Mammary epithelial cell (primary cell): ENCODE data around the gene ISCU.

ENCODE experiments used
- CTCF ChIP-seq, 2 donors: IDR thresholded peaks in 1 of 2; conservative IDR thresholded peaks in 1 of 2; 2 replicates each; pipeline ENCODE4 v1.5.1; 2011 to 2012; ENCODE audit warnings: inconsistent platforms in 2 of 2, low read length in 2 of 2, mild to moderate bottlenecking in 2 of 2, control low read depth in 1 of 2, low read depth in 1 of 2; ENCODE audit not compliant: insufficient read depth in 1 of 2; ENCODE audit errors: extremely low read depth in 1 of 2
- EZH2 ChIP-seq: IDR thresholded peaks from 2 replicates; pipeline ENCODE4 v1.6.1; 2012; ENCODE audit warnings: low read length, inconsistent platforms, borderline replicate concordance

GRCh38 chr12:108515916-108516315, 46.5 kb upstream of the ISCU start:
- TF ChIP-seq EZH2 (no peak), CTCF (conservative IDR thresholded peaks at IDR 0.05 in 1 of 2, IDR thresholded peaks at IDR 0.05 in 1 of 2; ENCODE audit: extremely low read depth in 1 of 2, insufficient read depth in 1 of 2, low read depth in 1 of 2, low read length in 2 of 2) (no peak)
